ENCODE results near the gene MTUS2. TPM values are rescaled to one million over a fixed set of nuclear protein-coding genes. Genes with fewer than 3 reads are reported as not detected.
A peak's percentile ranks its signal among the peaks of the same experiment; 100 is the strongest.

MTUS2 gene
- polyA plus RNA-seq, 12 donors, result 12.9 to 33.6 (median 20.1) TPM; not detected in 1

DNA sequence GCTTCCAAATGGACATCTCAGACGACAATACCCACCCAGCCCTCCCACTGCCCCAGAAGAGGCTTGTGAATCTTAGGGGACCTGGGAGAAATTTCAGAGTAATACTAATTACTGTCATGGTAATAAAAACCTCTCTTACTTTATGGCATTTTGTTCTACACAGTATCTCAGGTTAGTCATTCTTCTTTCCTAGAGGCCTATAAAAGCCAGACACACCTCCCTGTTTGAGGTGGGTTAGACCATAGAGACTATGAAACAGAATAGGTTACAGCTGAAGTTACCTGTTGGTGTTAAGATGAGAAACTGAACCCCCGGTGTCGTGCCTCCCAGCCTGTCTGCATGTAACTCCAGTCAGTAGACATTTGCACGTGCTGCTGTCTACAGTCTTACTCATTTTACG lies 661.5 kb downstream of the MTUS2 start:
- no peak for DNase-seq

- DNase-seq, result no peak
Observed at GRCh38 chr13:29482504-29482903, 662.4 kb downstream of the MTUS2 start.

GRCh38 chr13:29483211-29483610 lies 663.1 kb downstream of the MTUS2 start:
- DNase-seq, result no peak

- no peak for DNase-seq
Observed at GRCh38 chr13:29483623-29484022, 663.5 kb downstream of the MTUS2 start.

- no peak for DNase-seq
Observed at GRCh38 chr13:29484236-29484635, 664.1 kb downstream of the MTUS2 start.

DNA sequence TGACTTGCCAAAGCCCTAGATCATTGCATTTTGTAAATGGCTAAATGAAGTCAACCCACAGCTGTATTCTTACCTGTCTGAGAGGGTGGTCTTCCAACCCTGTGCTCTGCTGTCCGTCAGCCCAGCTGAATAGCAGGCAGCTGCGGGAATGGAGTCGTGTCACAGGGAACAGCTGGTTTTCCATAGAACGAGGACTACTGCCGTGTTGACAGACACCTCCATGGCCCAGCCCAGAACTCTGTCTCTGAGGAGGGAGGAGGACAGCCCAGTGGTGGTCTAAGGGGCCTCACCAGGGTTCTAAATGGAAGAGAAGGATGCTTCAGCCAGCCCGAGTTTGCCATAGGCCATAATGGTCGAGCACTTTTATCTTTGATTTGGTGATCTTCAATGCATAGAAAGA lies 664.7 kb downstream of the MTUS2 start:
- DNase-seq, result no peak

GRCh38 chr13:29486551-29486950 lies 666.4 kb downstream of the MTUS2 start:
- no peak for DNase-seq

DNA sequence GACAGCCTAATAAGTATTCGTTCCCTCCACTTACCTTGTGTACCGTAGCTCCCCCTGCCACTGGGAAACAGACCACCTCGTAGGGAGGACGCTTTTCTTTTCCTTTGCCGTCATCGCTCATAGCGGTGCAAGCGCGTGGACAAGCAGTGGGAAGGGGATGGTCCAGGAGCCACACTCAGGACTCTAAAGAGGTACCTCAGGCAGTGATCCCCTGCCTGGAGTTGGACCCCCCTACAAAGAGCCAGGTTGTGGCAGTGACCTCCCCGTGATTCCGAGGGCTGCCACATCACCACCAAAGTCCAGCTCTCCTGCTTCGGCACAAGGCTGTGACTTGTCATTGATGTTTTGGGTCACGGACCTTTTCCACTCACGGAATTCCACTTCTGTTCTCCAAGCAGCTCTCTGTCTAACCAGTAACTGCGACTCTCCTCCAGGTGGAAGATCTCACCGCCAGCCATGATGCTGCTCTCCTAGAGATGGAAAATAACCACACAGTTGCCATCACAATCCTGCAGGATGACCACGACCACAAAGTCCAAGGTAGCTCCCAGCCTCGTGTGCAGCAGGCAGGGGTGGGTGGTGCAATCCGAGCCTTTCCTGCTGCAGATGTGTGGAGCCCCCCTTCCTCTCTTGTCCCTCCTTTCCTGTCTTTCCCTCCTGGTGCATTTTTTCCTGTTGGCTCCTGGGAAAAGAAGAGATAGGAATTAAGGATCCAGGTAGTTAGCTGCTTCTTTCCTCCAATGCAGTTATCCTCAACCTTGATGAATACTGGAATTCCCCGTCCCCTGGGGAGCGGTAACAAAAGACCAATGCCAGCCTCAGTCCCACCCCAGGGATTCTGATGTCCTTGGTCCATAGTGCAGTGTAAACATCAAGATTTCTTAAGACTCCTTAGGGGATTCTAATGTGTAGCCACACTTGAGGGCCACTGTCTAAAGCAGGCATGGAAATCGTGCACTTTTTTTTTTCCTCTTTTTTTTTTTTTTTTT lies 667.6 kb downstream of the MTUS2 start:
- no peak for DNase-seq

DNA sequence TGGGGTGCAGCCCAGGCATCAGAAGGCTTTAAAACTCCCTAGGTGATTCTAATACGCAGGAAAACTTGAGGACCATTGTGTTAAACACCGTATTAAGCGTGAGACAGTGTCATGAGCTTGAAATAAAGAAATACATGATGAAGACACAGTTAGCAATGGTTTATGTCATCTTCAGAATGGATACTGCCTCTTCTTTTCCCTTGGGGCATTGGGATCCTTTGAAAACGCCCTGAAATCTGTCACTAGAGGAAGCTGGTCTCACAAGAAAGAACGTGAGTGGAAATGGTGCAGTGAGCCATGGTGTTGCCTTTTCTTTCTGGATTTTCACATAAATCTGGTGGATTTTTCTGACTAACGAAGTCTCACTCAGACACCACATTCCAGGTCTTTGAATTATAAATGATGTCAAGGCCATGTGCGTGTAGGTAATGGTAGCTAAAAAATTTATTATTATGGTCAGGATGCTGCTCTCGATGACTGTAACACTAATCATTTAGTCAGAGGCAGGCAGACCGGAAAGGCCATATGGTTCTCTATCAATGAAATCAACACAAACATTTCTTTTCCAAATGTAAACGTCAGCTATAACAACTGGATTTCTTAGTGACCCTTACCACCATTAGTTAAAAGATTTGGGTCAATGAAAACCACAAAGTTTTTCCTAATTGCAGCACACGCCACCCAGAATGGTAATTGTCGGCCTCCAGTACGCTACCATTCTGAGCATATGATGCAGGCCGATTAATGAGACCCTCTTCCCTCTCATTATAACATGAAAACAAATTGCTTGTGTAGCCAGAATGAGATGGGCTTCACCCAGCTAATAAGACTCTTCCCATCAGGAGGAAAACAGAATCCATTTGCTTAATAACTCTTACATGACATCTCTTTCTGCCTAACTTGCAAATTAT lies 669.8 kb downstream of the MTUS2 start:
- no peak for DNase-seq

- DNase-seq, result no peak
Observed at GRCh38 chr13:29490561-29490885, 670.4 kb downstream of the MTUS2 start.

- DNase-seq, result no peak
Observed at GRCh38 chr13:29491248-29491647, 671.1 kb downstream of the MTUS2 start.

DNA sequence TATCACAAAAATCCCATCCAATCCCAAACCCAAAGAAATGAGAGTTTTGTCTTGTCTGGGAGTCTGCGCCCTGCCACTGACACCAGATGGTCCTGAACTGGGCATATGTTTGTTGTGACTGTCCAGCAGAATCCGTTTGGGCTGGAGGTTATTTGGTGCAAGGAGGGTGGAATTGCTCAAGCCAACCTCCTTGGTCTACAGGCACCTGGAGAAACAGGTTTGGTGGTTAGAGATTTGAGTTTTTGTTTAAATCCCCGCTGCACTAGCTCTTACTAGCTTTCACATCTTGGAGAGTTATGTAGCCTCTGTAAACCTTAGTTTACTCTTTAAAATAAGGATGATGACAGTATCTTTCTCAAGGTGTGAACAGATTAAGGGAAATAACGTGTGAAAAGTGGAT lies 673.7 kb downstream of the MTUS2 start:
- no peak for DNase-seq

DNA sequence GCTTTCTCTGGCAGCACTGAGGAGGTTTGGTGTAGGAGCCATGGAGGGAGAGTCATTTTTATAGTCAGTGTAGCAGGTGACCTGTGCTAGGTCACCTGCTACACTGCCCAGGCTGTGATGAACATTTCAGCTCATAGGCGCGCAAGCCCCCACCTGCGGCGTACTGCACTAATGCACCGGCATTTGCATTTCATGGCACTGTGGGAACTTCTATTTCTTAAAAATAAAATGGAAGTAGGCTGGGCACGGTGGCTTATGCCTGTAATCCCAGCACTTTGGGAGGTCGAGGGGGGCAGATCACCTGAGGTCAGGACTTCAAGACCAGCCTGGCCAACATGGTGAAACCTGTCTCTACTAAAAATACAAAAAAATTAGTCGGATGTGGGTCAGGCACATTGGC lies 674.4 kb downstream of the MTUS2 start:
- no peak for DNase-seq

DNA sequence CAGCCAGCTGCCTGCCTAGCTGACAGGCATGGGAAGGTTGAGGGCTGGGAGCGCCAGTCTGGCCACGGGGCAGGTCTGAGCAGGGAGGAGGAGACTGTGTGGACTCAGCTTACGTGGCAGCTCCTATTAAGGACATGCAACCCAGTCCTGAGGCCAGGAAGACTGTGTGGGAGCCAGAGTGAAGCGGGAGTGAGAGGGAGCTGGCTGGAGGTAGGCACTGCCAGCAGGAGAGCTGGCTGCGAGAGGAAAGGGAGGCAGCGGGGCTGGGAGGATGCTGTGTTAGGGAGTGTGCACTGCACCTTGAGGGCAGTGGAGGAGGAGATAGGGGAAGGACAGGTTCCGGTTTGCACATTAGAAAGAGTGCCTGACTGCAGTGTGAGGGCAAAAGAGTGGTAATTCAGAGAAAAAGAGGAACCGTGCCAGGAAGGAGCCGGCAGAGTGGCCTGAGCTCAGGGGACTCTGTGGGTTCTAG lies 676.1 kb downstream of the MTUS2 start:
- no peak for DNase-seq

DNA sequence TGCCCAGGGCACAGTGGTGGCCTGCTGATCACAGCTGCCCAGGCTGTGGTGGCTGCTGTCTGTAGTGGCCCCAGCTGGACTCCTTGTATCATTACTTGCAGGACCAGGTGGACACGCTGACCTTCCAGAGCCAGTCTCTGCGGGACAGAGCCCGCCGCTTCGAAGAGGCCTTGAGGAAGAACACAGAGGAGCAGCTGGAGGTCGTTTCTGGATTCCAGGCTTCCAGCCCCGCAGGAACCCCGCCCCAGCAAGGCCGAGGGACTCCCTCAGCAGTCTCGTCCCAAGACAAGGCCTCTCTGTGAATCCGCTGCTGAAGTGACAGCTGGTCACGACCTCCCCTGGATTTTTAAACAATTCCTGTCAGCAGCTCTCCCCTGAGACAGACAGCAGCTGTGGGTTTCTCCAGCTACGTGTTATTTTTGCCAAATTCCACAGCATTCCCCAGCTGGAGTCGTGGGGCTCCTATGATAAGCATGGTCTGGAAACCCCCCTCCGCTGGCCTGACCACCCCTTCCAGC lies 677.1 kb downstream of the MTUS2 start:
- peak; percentile 80 for DNase-seq

GRCh38 chr13:29498426-29499040 lies 678.4 kb downstream of the MTUS2 start:
- DNase-seq, result no peak

GRCh38 chr13:29499506-29500165 lies 679.5 kb downstream of the MTUS2 start:
- DNase-seq, result no peak

DNA sequence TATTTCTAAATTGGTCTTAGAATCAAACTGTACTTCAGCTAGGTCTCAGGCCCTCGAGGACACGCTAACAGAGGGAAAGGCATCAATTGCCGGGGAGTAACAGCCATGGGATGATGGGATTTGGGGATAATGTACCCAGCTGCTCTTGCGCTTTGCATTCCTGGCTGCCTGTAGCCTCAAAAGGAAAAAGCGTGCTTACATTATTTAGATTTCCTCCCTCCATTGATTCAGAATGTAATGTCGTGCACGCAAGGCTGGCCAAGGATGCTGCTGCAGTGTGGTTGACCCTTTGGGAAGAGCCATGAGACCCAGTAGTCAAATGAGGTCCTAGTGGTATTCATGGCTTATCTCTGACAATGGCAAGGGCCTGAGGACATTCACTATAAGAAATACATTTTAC lies 680.2 kb downstream of the MTUS2 start:
- DNase-seq, result no peak

DNA sequence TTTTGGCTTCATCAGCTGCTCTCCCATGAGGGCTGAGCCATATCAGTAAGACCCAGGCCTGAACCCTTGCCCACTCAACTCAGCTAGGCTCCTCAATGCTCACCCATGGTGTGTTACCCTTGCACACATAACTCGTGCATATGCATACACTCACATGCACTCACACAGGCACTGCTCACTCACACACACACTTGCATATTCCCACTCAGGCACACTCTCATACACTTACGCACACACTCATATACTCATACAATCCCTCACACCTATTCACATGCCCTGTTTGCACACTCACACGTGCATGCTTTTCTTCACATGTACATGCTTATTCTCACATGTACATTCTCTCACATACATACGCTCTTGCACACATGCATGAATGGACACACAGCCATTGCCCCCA lies 681.5 kb downstream of the MTUS2 start:
- DNase-seq, result no peak

DNA sequence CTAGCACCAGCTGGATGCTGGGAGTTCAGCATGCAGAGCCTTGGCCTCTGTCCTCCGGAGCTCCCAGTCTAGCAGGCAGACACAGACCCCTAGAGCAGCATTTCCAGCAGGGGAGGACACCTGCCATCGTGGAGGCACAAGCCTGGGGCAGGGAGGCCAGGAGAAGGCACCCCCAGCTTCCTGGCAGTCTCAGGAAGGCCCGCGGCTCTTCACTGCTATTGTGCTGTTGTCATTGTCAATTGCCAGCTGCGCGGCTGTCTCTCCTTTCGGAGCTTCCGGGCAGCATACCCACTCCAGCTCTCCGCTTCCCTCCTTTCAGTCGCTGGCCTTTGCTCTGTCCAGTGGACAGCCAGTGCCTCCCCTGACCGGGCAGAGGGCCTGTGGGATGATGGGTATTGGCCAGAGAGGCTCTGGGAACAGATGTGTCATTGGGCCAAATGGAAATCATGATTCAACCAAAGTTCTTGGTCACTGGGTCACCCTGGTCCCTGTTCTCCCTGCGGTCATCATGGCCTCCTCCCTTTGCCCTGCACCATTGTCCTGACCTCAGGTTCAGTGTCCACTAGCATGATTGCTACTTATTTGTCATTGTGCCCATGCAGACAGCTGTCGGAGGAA lies 682.4 kb downstream of the MTUS2 start:
- no peak for DNase-seq
